ENCODE measurements around the gene MRTFB. TPM values are rescaled to one million over a fixed set of nuclear protein-coding genes. Genes with fewer than 3 reads are reported as not detected.

MRTFB gene
- total RNA-seq, 1 donor from 2014 or later, result 83.1 TPM

GRCh38 chr16:14199199-14199598, 128.1 kb downstream of the MRTFB start:
- DNase-seq (ENCODE audit: low spot score, unreplicated experiment), result no peak
- Mint-ChIP-seq H3K9me3 (ENCODE audit: low read depth) (no peaks in the 10 kb centered on the region), H3K27me3 (no peaks in the 10 kb centered on the region), H3K27ac (no peak overlapping the region), H3K4me1 (ENCODE audit: low read depth) (peaks cover 36% of the 10 kb centered on the region), H3K4me3 (ENCODE audit: low read depth) (no peak overlapping the region), H3K36me3 (ENCODE audit: insufficient read depth) (peaks cover 10% of the 10 kb centered on the region)
- no peak for TF ChIP-seq CTCF (IDR thresholded peaks at IDR 0.05; ENCODE audit: unreplicated experiment)

GRCh38 chr16:14199624-14200023, 128.5 kb downstream of the MRTFB start:
- H3K27ac Mint-ChIP-seq, result no peak overlapping the region
- no peaks in the 10 kb centered on the region for H3K27me3 Mint-ChIP-seq
- no peaks in the 10 kb centered on the region for H3K9me3 Mint-ChIP-seq (ENCODE audit: low read depth)
- peaks cover 10% of the 10 kb centered on the region for H3K36me3 Mint-ChIP-seq (ENCODE audit: insufficient read depth)
- no peak for TF ChIP-seq CTCF (IDR thresholded peaks at IDR 0.05; ENCODE audit: unreplicated experiment)
- H3K4me1 Mint-ChIP-seq (ENCODE audit: low read depth), result peaks cover 35% of the 10 kb centered on the region
- no peak overlapping the region for H3K4me3 Mint-ChIP-seq (ENCODE audit: low read depth)
- no peak for DNase-seq (ENCODE audit: low spot score, unreplicated experiment)

- Mint-ChIP-seq H3K4me1 (ENCODE audit: low read depth) (peaks cover 19% of the 10 kb centered on the region), H3K36me3 (ENCODE audit: insufficient read depth) (peaks cover 10% of the 10 kb centered on the region), H3K4me3 (ENCODE audit: low read depth) (no peak overlapping the region), H3K27ac (no peak overlapping the region), H3K9me3 (ENCODE audit: low read depth) (no peaks in the 10 kb centered on the region), H3K27me3 (no peaks in the 10 kb centered on the region)
- no peak for DNase-seq (ENCODE audit: low spot score, unreplicated experiment)
- no peak for TF ChIP-seq CTCF (IDR thresholded peaks at IDR 0.05; ENCODE audit: unreplicated experiment)
Observed at GRCh38 chr16:14202095-14202494, 131.0 kb downstream of the MRTFB start.

- peaks cover 10% of the 10 kb centered on the region for H3K36me3 Mint-ChIP-seq (ENCODE audit: insufficient read depth)
- no peak overlapping the region for H3K4me3 Mint-ChIP-seq (ENCODE audit: low read depth)
- H3K4me1 Mint-ChIP-seq (ENCODE audit: low read depth), result peaks cover 17% of the 10 kb centered on the region
- DNase-seq (ENCODE audit: low spot score, unreplicated experiment), result no peak
- TF ChIP-seq CTCF (IDR thresholded peaks at IDR 0.05; ENCODE audit: unreplicated experiment), result peak; percentile 50
- H3K27me3 Mint-ChIP-seq, result no peaks in the 10 kb centered on the region
- H3K9me3 Mint-ChIP-seq (ENCODE audit: low read depth), result no peaks in the 10 kb centered on the region
- peak overlapping the region; percentile 72 for H3K27ac Mint-ChIP-seq
Observed at GRCh38 chr16:14202697-14203096, 131.6 kb downstream of the MRTFB start.

- DNase-seq (ENCODE audit: low spot score, unreplicated experiment), result no peak
- Mint-ChIP-seq H3K36me3 (ENCODE audit: insufficient read depth) (peaks cover 10% of the 10 kb centered on the region), H3K27ac (peak overlapping the region; percentile 72), H3K4me3 (ENCODE audit: low read depth) (no peak overlapping the region), H3K27me3 (no peaks in the 10 kb centered on the region), H3K4me1 (ENCODE audit: low read depth) (peaks cover 17% of the 10 kb centered on the region), H3K9me3 (ENCODE audit: low read depth) (no peaks in the 10 kb centered on the region)
- TF ChIP-seq CTCF (IDR thresholded peaks at IDR 0.05; ENCODE audit: unreplicated experiment), result no peak
Observed at GRCh38 chr16:14203166-14203565, 132.0 kb downstream of the MRTFB start.
